Choroid plexus epithelial cell (primary cell): ENCODE results near the gene RREB1.

Source experiments
- DNase-seq: peaks from one replicate; pipeline ENCODE4 v3.0.0-alpha.2; 2010; ENCODE audit warnings: low read depth
- H3K4me3 ChIP-seq: 2 replicates; pipeline ENCODE4 v1.5.1; 2011; ENCODE audit warnings: low read depth, mild to moderate bottlenecking, control low read depth, low read length, moderate library complexity
- TF ChIP-seq, protein P1 (sequence below): conservative IDR thresholded peaks from 2 replicates; pipeline ENCODE4 v1.5.1; 2011; ENCODE audit warnings: low read depth, mild to moderate bottlenecking, control low read depth, inconsistent platforms, low read length, moderate library complexity

Gene RREB1

DNA sequence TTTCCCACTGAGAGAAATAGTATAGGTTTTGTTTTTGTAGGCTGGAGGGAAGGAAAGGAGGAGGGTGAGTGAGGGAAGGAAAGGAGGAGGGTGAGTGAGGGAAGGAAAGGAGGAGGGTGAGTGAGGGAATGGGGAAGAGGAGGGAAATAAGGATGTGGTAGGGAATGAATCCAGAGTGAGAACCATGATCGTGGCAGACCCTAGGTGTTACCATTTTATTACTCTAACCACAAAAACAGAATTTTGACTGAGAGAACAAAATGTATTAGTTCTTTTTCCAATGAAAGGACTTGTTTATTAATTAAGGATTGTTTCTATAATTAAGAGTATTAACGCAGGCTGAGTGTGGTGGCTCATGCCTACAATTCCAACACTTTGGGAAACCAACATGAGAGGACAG lies 188.8 kb downstream of the RREB1 start:
- TF ChIP-seq, protein P1, sequence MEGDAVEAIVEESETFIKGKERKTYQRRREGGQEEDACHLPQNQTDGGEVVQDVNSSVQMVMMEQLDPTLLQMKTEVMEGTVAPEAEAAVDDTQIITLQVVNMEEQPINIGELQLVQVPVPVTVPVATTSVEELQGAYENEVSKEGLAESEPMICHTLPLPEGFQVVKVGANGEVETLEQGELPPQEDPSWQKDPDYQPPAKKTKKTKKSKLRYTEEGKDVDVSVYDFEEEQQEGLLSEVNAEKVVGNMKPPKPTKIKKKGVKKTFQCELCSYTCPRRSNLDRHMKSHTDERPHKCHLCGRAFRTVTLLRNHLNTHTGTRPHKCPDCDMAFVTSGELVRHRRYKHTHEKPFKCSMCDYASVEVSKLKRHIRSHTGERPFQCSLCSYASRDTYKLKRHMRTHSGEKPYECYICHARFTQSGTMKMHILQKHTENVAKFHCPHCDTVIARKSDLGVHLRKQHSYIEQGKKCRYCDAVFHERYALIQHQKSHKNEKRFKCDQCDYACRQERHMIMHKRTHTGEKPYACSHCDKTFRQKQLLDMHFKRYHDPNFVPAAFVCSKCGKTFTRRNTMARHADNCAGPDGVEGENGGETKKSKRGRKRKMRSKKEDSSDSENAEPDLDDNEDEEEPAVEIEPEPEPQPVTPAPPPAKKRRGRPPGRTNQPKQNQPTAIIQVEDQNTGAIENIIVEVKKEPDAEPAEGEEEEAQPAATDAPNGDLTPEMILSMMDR: no peak
- H3K4me3 ChIP-seq: no peak overlapping the region
- no peak for DNase-seq

DNA sequence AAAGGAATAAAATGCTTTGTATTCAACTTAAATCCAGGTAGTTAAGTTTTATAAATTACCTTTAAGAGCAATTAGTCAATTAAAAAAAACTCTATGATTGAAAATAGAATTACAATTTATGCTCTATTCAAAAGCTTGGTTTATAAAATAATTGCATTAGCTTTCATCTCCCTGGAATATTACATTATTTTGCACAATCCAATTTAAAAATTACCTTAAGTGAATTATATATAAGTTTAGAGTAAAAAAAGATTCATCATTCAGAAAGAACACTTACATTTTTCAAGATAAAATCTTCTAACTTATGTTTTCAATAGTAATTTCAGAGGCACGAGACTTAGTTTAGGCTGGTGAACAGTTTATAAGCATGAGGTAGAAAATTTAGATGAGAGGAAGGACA lies 190.4 kb downstream of the RREB1 start:
- TF ChIP-seq, protein P1: no peak
- DNase-seq: no peak
- no peak overlapping the region for H3K4me3 ChIP-seq

DNA sequence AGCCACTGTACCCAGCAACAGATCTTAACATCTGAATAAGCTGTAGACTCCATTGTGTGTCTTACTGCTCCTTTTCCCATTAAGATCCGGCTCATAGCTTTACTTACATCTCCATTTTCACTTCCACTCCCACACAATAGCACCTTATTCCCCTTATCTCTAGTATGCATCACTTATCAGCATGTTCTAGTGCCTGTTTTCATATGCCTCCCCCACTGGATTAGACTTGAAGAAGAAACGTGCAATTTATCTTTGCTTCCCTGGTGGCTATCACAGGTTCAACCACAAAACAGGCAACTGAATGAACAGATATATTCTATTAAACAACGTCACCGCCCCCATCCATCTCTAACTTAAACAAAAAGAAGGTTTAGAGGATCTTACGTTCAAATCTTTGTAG lies 193.2 kb downstream of the RREB1 start:
- no peak for DNase-seq
- no peak overlapping the region for H3K4me3 ChIP-seq
- TF ChIP-seq, protein P1: no peak
